Measurements from ENCODE around the gene POLR2I. TPM values are rescaled to one million over a fixed set of nuclear protein-coding genes. Genes with fewer than 3 reads are reported as not detected.

The POLR2I gene
- total RNA-seq, 2 donors from 2014 or later, result 102 to 132 TPM

GRCh38 chr19:36115453-36116343 is 1.0 kb upstream of the POLR2I start, which contains the start of gene TBCB:
Gene TBCB (plus strand): TSS chr19:36115468. CDS start chr19:36115561, 93 bp downstream.
- 5 to 54% methylated on average over 6 to 59 of the region's 59 CpGs for WGBS, 2 experiments (ENCODE audit: insufficient coverage in 1 of 2, insufficient read length in 1 of 2)

GRCh38 chr19:36113894-36114720 is 568 bp downstream of the POLR2I start:
- H3K27me3 Mint-ChIP-seq (ENCODE audit: insufficient read depth), result no peaks in the 10 kb centered on the region
- peak; percentile 82 for DNase-seq
- no peaks in the 10 kb centered on the region for H3K4me1 ChIP-seq (ENCODE audit: control insufficient read depth, insufficient read depth, low read length)
- 12 to 18% methylated on average over 21 to 48 of the region's 48 CpGs for WGBS, 2 experiments (ENCODE audit: insufficient coverage in 1 of 2, insufficient read length in 1 of 2)
- peak overlapping the region; percentile 94 for H3K4me3 Mint-ChIP-seq
- peak overlapping the region; percentile 97 for H3K27ac Mint-ChIP-seq
- no peak overlapping the region for H3K27ac ChIP-seq (ENCODE audit: low read depth, low read length)
- H3K36me3 ChIP-seq (ENCODE audit: control insufficient read depth, insufficient read depth, low read length), result peaks cover 28% of the 10 kb centered on the region
- peaks cover 35% of the 10 kb centered on the region for H3K36me3 Mint-ChIP-seq (ENCODE audit: low read depth)
- H3K27me3 ChIP-seq (ENCODE audit: control insufficient read depth, insufficient read depth, low read length, poor library complexity, severe bottlenecking), result no peaks in the 10 kb centered on the region
- H3K9me3 Mint-ChIP-seq, result no peaks in the 10 kb centered on the region
- H3K9ac ChIP-seq (ENCODE audit: extremely low read depth, low read length, poor library complexity, severe bottlenecking), result peak overlapping the region; percentile 82
- peak overlapping the region; percentile 97 for H3K4me3 ChIP-seq (ENCODE audit: low read length)
- H3K9me3 ChIP-seq (ENCODE audit: control insufficient read depth, low read length), result no peaks in the 10 kb centered on the region
- peaks cover 13% of the 10 kb centered on the region for H3K4me1 Mint-ChIP-seq
- peak; percentile 63 for TF ChIP-seq CTCF (conservative IDR thresholded peaks at IDR 0.05)

More at GRCh38 chr19:36115453-36116343, 1.0 kb upstream of the POLR2I start, which contains the start of gene TBCB:
- Histone ChIP-seq H3K4me1 (ENCODE audit: control insufficient read depth, insufficient read depth, low read length) (no peaks in the 10 kb centered on the region), H3K27ac (ENCODE audit: low read depth, low read length) (peak within 1 kb of the TSS; percentile 70), H3K4me3 (ENCODE audit: low read length) (peak within 1 kb of the TSS; percentile 97), H3K27me3 (ENCODE audit: control insufficient read depth, insufficient read depth, low read length, poor library complexity, severe bottlenecking) (no peaks in the 10 kb centered on the region), H3K9ac (ENCODE audit: extremely low read depth, low read length, poor library complexity, severe bottlenecking) (peak within 1 kb of the TSS; percentile 82), H3K9me3 (ENCODE audit: control insufficient read depth, low read length) (no peaks in the 10 kb centered on the region), H3K36me3 (ENCODE audit: control insufficient read depth, insufficient read depth, low read length) (peaks cover 42% of the 10 kb centered on the region)
- no peaks in the 10 kb centered on the region for H3K27me3 Mint-ChIP-seq (ENCODE audit: insufficient read depth)
- peak within 1 kb of the TSS; percentile 97 for H3K27ac Mint-ChIP-seq
- H3K36me3 Mint-ChIP-seq (ENCODE audit: low read depth), result peaks cover 47% of the 10 kb centered on the region
- no peak for TF ChIP-seq CTCF (conservative IDR thresholded peaks at IDR 0.05)
- H3K4me1 Mint-ChIP-seq, result peaks cover 19% of the 10 kb centered on the region
- DNase-seq, result no peak
- peak within 1 kb of the TSS; percentile 94 for H3K4me3 Mint-ChIP-seq
- no peaks in the 10 kb centered on the region for H3K9me3 Mint-ChIP-seq

GRCh38 chr19:36113425-36113824 is 1.2 kb downstream of the POLR2I start:
- Histone ChIP-seq H3K4me1 (ENCODE audit: control insufficient read depth, insufficient read depth, low read length) (no peaks in the 10 kb centered on the region), H3K36me3 (ENCODE audit: control insufficient read depth, insufficient read depth, low read length) (peaks cover 22% of the 10 kb centered on the region), H3K9me3 (ENCODE audit: control insufficient read depth, low read length) (no peaks in the 10 kb centered on the region), H3K27ac (ENCODE audit: low read depth, low read length) (no peak overlapping the region), H3K4me3 (ENCODE audit: low read length) (peak overlapping the region; percentile 97), H3K9ac (ENCODE audit: extremely low read depth, low read length, poor library complexity, severe bottlenecking) (no peak overlapping the region), H3K27me3 (ENCODE audit: control insufficient read depth, insufficient read depth, low read length, poor library complexity, severe bottlenecking) (no peaks in the 10 kb centered on the region)
- Mint-ChIP-seq H3K36me3 (ENCODE audit: low read depth) (peaks cover 35% of the 10 kb centered on the region), H3K27me3 (ENCODE audit: insufficient read depth) (no peaks in the 10 kb centered on the region), H3K4me1 (peaks cover 13% of the 10 kb centered on the region), H3K9me3 (no peaks in the 10 kb centered on the region), H3K4me3 (peak overlapping the region; percentile 94), H3K27ac (no peak overlapping the region)
- no peak for DNase-seq
- no peak for TF ChIP-seq CTCF (conservative IDR thresholded peaks at IDR 0.05)
- WGBS, 2 experiments (ENCODE audit: insufficient coverage in 1 of 2, insufficient read length in 1 of 2), result 95 to 96% methylated on average over 32 to 34 of the region's 34 CpGs

Data from endodermal cell (in vitro differentiated cells).